H1 (cell line): ENCODE data around the gene ABCC10.

ENCODE experiments used
- CBX5 ChIP-seq: fragments of 300-800, 300-1000 bp; sonication (generic); IDR thresholded peaks from 2 replicates; pipeline ENCODE4 v1.7.1; 2016; ENCODE audit warnings: antibody characterized with exemption, low read length, low read depth
- CEBPB ChIP-seq: IDR thresholded peaks from 2 replicates; pipeline ENCODE4 v1.6.1; 2012; ENCODE audit warnings: low read depth, low read length
- CHD2 ChIP-seq: IDR thresholded peaks from 2 replicates; pipeline ENCODE4 v1.6.1; 2012; ENCODE audit warnings: low read length, improper control_type of control experiment
- CTCF ChIP-seq, 3 experiments: IDR thresholded peaks; 1 replicate in 2 of 3; 2 replicates in 1 of 3; pipeline versions ENCODE4 v1.5.1 to v1.6.1; 2011; ENCODE audit warnings: low read length in 3 of 3, mild to moderate bottlenecking in 3 of 3, inconsistent platforms in 2 of 3, low read depth in 1 of 3, moderate library complexity in 1 of 3; ENCODE audit not compliant: insufficient read depth in 1 of 3; ENCODE audit errors: control extremely low read depth in 1 of 3
- EGR1 ChIP-seq: IDR thresholded peaks from 2 replicates; pipeline ENCODE4 v1.6.1; 2011; ENCODE audit warnings: low read depth, low read length, borderline replicate concordance
- EZH2 ChIP-seq: fragments of 200-600 bp; sonication (generic); IDR thresholded peaks from 2 replicates; pipeline ENCODE4 v1.7.1; 2012; ENCODE audit warnings: low read depth, mild to moderate bottlenecking, moderate library complexity, low read length, inconsistent platforms; ENCODE audit not compliant: severe bottlenecking
- FOSL1 ChIP-seq: IDR thresholded peaks from 2 replicates; pipeline ENCODE4 v1.6.1; 2011; ENCODE audit warnings: mild to moderate bottlenecking, low read depth, low read length, moderate library complexity; ENCODE audit not compliant: insufficient read depth
- GABPA ChIP-seq: IDR thresholded peaks from 2 replicates; pipeline ENCODE4 v1.6.1; 2011; ENCODE audit warnings: mild to moderate bottlenecking, low read length, moderate library complexity, borderline replicate concordance; ENCODE audit not compliant: insufficient read depth
- POLR2A ChIP-seq, 2 experiments: IDR thresholded peaks; 1 replicate in 1 of 2; 2 replicates in 1 of 2; pipeline ENCODE4 v1.6.1; 2011; ENCODE audit warnings: low read depth in 2 of 2, low read length in 2 of 2, mild to moderate bottlenecking in 2 of 2; ENCODE audit errors: control extremely low read depth in 1 of 2
- RAD21 ChIP-seq, 2 experiments: IDR thresholded peaks in 1 of 2; conservative IDR thresholded peaks in 1 of 2; 2 replicates each; pipeline ENCODE4 v1.6.1; 2011; ENCODE audit warnings: low read depth in 2 of 2, low read length in 2 of 2, improper control_type of control experiment in 1 of 2, inconsistent platforms in 1 of 2, mild to moderate bottlenecking in 1 of 2, moderate library complexity in 1 of 2
- SAP30 ChIP-seq: fragments of 300-600 bp; sonication (generic); IDR thresholded peaks from 2 replicates; pipeline ENCODE4 v1.7.1; 2012; ENCODE audit warnings: low read length, moderate library complexity, mild to moderate bottlenecking, inconsistent platforms; ENCODE audit not compliant: insufficient read depth, insufficient replicate concordance
- SUZ12 ChIP-seq: fragments of 200-600 bp; sonication (generic); IDR thresholded peaks from 2 replicates; pipeline ENCODE4 v1.6.1; 2012; ENCODE audit warnings: mild to moderate bottlenecking, inconsistent platforms, low read length, moderate library complexity, mixed read lengths
- TAF1 ChIP-seq: IDR thresholded peaks from 2 replicates; pipeline ENCODE4 v1.6.1; 2011; ENCODE audit warnings: mild to moderate bottlenecking, low read depth, low read length
- TCF12 ChIP-seq: IDR thresholded peaks from 2 replicates; pipeline ENCODE4 v1.6.1; 2011; ENCODE audit warnings: low read depth, mild to moderate bottlenecking, low read length

- TF ChIP-seq TCF12 (no peak), EZH2 (no peak), CEBPB (no peak), POLR2A (IDR thresholded peaks at IDR 0.05; ENCODE audit: control extremely low read depth in 1 of 2, low read depth in 2 of 2, low read length in 2 of 2) (no peak), CTCF (IDR thresholded peaks at IDR 0.05; ENCODE audit: control extremely low read depth in 1 of 3, insufficient read depth in 1 of 3, low read depth in 1 of 3, low read length in 3 of 3) (no peak), EGR1 (no peak), GABPA (no peak), CBX5 (no peak), RAD21 (IDR thresholded peaks at IDR 0.05 in 1 of 2, conservative IDR thresholded peaks at IDR 0.05 in 1 of 2; ENCODE audit: low read depth in 2 of 2, low read length in 2 of 2) (no peak), SUZ12 (no peak), TAF1 (no peak), CHD2 (no peak), SAP30 (no peak), FOSL1 (no peak)
Observed at GRCh38 chr6:43493833-43494232, 66.5 kb downstream of the ABCC10 start.
